OCI-LY3 (cell line): ENCODE measurements around the gene CLTB.

Source experiments
- H2AFZ ChIP-seq: fragments of 200-600, 300-600 bp; shearing (Covaris generic); 2 replicates; pipeline ENCODE4 v1.6.0; 2014; ENCODE audit warnings: antibody characterized with exemption, low read depth, low read length
- H3K27ac ChIP-seq: fragments of 200-600, 300-600 bp; sonication (generic); 2 replicates; pipeline ENCODE4 v1.5.1; 2014; ENCODE audit warnings: mild to moderate bottlenecking, low read length, moderate library complexity, mixed read lengths
- H3K27me3 ChIP-seq: fragments of 200-600, 300-600 bp; sonication (generic); 2 replicates; pipeline ENCODE4 v1.6.1; 2014; ENCODE audit warnings: low read depth, low read length, mixed read lengths
- H3K36me3 ChIP-seq: fragments of 200-600, 300-600 bp; sonication (generic); replicated peaks from 2 replicates; pipeline ENCODE3; 2014; ENCODE audit warnings: low read depth, low read length, mixed read lengths
- H3K4me1 ChIP-seq: fragments of 300-600, 200-600 bp; sonication (generic); 2 replicates; pipeline ENCODE4 v1.6.1; 2014; ENCODE audit warnings: low read length, mixed read lengths
- H3K4me2 ChIP-seq: fragments of 200-600, 300-600 bp; sonication (generic); 2 replicates; pipeline ENCODE4 v1.6.1; 2014; ENCODE audit warnings: low read length, mixed read lengths
- H3K4me3 ChIP-seq: fragments of 300-600, 200-600 bp; sonication (generic); 2 replicates; pipeline ENCODE4 v1.5.1; 2014; ENCODE audit warnings: antibody characterized with exemption, mild to moderate bottlenecking, low read length, moderate library complexity
- H3K79me2 ChIP-seq: fragments of 300-600, 200-600 bp; shearing (Covaris generic); 2 replicates; pipeline ENCODE4 v1.6.1; 2014; ENCODE audit warnings: mild to moderate bottlenecking, low read length, mixed read lengths
- H3K9ac ChIP-seq: fragments of 300-600, 200-600 bp; shearing (Covaris generic); 2 replicates; pipeline ENCODE4 v1.6.0; 2014; ENCODE audit warnings: mild to moderate bottlenecking, low read length, moderate library complexity
- H3K9me3 ChIP-seq: fragments of 200-600, 300-600 bp; shearing (Covaris generic); 2 replicates; pipeline ENCODE4 v1.6.1; 2014; ENCODE audit warnings: low read length, mixed read lengths; ENCODE audit not compliant: insufficient read depth
- H4K20me1 ChIP-seq: fragments of 200-600, 300-600 bp; sonication (generic); 2 replicates; pipeline ENCODE4 v1.6.1; 2016; ENCODE audit warnings: low read length, mixed read lengths; ENCODE audit not compliant: insufficient read depth
- EZH2phosphoT487 ChIP-seq: fragments of 200-600 bp; shearing (Covaris generic); IDR thresholded peaks from 2 replicates; pipeline ENCODE4 v1.6.1; 2018; ENCODE audit warnings: antibody characterized with exemption, mixed run types, low read depth
- TF ChIP-seq, protein P1 (sequence below): fragments of 200-600, 300-600 bp; sonication (generic); IDR thresholded peaks from 2 replicates; pipeline ENCODE4 v1.5.1; 2014; ENCODE audit warnings: antibody characterized with exemption, low read length, low read depth

Gene CLTB

DNA sequence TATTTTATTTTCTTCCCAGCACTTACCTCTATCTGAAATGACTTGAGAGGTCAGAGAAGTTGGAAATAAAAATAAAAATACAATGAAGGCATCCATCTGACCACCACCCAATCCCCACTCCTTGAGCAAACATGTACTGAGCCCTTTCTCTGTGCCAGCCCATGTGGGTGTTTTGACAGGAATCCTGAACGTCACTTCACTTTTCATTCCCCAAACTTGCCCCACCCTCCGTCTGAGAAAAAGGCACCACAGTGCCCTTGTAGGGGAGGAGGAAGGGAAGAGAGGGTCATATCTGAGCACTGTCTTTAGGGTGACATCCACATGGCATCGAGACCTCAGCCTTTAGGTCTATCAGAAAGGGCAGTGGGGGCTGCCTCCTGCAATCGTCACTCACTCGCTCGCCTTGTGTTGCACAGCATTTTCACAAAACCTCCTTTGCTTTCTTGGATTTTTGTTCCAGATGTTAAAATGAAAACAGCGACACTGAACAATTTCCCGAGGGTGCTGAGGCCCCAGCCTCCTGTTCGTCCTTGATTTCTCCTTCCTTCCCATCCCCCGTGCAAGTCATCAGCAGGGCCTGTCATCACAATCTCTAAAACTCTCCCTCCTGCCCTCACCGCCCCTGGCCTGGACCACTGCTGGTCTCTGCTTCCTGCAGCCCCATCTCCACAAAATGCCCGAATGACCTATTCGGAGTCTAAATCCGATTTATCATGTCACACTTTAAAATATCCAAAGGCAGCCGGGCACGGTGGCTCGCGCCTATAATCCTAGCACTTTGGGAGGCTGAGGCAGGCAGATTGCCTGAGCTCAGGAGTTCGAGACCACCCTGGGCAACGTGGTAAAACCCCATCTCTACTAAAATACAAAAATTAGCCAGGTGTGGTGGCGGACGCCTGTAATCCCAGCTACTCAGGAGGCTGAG lies 14.8 kb downstream of the CLTB start:
- no peak overlapping the region for H3K27ac ChIP-seq
- H2AFZ ChIP-seq: no peak overlapping the region
- no peaks in the 10 kb centered on the region for H4K20me1 ChIP-seq
- TF ChIP-seq, protein P1, sequence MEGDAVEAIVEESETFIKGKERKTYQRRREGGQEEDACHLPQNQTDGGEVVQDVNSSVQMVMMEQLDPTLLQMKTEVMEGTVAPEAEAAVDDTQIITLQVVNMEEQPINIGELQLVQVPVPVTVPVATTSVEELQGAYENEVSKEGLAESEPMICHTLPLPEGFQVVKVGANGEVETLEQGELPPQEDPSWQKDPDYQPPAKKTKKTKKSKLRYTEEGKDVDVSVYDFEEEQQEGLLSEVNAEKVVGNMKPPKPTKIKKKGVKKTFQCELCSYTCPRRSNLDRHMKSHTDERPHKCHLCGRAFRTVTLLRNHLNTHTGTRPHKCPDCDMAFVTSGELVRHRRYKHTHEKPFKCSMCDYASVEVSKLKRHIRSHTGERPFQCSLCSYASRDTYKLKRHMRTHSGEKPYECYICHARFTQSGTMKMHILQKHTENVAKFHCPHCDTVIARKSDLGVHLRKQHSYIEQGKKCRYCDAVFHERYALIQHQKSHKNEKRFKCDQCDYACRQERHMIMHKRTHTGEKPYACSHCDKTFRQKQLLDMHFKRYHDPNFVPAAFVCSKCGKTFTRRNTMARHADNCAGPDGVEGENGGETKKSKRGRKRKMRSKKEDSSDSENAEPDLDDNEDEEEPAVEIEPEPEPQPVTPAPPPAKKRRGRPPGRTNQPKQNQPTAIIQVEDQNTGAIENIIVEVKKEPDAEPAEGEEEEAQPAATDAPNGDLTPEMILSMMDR: no peak
- TF ChIP-seq EZH2phosphoT487: no peak
- no peak overlapping the region for H3K9ac ChIP-seq
- no peaks in the 10 kb centered on the region for H3K79me2 ChIP-seq
- H3K4me2 ChIP-seq: no peak overlapping the region
- H3K4me1 ChIP-seq: peaks cover 1% of the 10 kb centered on the region; the same call in 1 of the 2 replicates
- no peaks in the 10 kb centered on the region for H3K27me3 ChIP-seq
- H3K36me3 ChIP-seq: no peaks in the 10 kb centered on the region
- no peaks in the 10 kb centered on the region for H3K9me3 ChIP-seq
- H3K4me3 ChIP-seq: no peak overlapping the region

DNA sequence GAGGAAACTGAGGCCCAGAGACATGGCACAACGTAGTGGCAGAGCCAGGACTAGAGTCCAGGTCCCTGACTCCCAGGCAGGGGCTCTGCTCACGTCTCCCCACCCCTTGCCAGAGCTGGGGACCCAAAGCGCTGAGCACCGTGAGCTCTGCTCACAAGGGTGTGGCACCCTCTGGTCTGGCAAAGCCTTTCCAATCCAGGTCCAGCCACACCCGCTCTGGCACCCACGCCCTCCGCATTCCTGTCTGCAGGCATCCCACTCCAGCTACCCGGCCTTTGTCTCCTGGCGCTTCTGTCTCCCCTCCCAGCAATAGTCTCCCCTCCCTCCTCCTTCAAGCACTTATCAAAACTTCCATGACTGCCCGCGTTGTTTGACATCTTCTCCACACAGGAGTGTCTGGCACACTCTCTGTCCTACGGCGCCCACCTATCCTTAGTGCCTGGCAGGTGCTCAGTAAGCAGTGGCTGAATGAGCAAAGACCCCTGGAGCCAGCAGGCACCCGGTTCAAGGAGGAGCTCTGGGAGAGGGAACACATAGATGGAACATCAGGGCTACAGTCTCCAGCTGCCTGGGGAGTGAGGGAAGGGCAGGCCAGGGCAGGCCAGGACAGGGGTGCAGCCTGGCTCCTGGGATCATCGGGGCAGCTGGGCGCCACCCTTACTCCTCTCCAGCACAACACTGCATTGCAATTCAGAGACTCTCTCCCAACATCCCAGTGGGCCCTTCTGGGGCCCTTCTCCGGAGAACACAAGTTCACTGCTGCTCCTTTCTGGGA lies 15.8 kb downstream of the CLTB start:
- H3K9ac ChIP-seq: no peak overlapping the region

DNA sequence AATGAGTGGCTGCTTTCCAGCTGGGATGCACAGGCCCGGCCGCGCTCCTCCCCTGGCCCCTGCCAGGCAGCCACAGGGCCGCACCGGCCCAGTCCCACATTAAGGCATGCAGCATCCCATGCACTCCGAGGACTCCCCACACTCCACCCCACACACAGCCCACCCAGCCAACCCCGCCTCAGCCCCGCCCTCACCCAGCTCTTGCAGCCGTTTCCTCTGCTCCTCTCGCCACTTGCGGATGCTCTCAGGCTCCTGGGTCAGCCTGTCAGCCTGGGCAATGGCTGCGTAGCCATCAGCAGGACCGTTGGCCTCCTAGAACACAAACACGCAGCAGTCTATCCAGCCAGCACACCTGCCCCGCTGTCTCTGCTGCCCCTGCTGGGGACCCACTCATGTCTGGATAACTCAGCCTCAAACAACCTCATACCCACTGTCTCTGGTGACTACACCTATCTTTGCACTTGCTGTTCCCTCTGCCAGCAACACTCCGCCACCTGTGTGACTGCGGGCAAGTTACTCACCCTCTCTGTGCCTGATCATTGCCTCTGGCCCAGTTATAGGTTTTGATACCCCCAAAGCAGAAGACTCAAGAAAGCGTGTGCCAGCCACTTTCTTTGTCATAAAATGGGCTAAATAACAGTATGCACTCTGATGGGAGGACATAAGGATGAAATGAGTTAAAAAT lies 18.5 kb downstream of the CLTB start:
- no peaks in the 10 kb centered on the region for H3K4me1 ChIP-seq
- H3K9me3 ChIP-seq: no peaks in the 10 kb centered on the region
- TF ChIP-seq EZH2phosphoT487: no peak
- TF ChIP-seq, protein P1: no peak
- H3K79me2 ChIP-seq: no peaks in the 10 kb centered on the region
- H3K27ac ChIP-seq: no peak overlapping the region
- H3K4me3 ChIP-seq: no peak overlapping the region
- H3K4me2 ChIP-seq: no peak overlapping the region
- no peak overlapping the region for H2AFZ ChIP-seq
- H3K27me3 ChIP-seq: no peaks in the 10 kb centered on the region
- no peaks in the 10 kb centered on the region for H4K20me1 ChIP-seq
- H3K36me3 ChIP-seq: no peaks in the 10 kb centered on the region
- no peak overlapping the region for H3K9ac ChIP-seq

More for the DNA sequence above, 15.8 kb downstream of the CLTB start:
- Histone ChIP-seq H3K36me3 (no peaks in the 10 kb centered on the region), H4K20me1 (no peaks in the 10 kb centered on the region), H3K79me2 (no peaks in the 10 kb centered on the region), H3K9me3 (no peaks in the 10 kb centered on the region), H2AFZ (no peak overlapping the region), H3K4me1 (no peaks in the 10 kb centered on the region), H3K4me3 (no peak overlapping the region), H3K4me2 (no peak overlapping the region), H3K27me3 (no peaks in the 10 kb centered on the region), H3K27ac (no peak overlapping the region)
- TF ChIP-seq, protein P1: no peak
- TF ChIP-seq EZH2phosphoT487: no peak
